Measurements from ENCODE around the gene NDUFAF8. TPM values are rescaled to one million over a fixed set of nuclear protein-coding genes. Genes with fewer than 3 reads are reported as not detected.

NDUFAF8 gene
- total and polyA plus RNA-seq, 9 donors, result 36.3 to 69.7 (median 53.4) TPM

DNA sequence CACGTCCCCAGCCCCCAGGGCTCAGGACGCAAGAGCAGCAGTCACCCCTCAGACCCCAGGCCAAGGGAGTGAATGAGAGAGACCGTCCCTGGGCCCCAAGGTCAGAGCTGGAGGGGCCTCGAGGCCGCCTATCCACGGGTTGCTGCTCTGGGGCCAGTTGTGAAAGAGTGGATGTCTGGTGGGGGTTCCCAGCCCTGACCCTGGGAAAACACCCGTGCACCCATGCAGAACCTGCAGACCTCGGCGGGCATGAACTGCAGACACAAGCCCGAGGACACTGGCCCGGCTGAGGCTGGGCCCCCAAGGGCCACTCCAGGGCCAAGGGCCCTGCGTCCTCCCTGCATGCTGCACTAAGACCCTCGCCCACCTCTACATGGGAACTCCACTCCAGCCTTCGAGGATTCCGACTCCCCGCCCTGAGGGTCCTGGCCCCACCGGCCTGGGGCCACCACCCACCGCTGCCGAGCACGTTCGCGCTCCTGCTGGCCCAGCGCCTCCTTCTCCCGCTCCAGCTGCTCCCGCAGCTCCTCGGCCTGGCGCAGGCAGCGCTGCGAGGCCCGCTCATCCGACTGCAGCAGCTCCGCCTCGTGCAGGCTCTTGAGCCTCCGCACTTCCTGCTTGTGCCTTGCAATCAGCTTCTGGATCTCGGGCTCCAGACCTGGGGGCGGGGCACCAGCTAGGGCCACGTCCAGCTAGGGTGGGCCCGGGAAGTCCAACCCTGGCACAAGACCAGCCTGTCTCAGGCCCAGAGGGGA is 45.5 kb upstream of the NDUFAF8 start:
- no peak overlapping the region for H3K4me3 ChIP-seq (ENCODE audit: low read length)
- DNase-seq, result peak; percentile 69
- peaks cover 64% of the 10 kb centered on the region for H3K36me3 ChIP-seq (ENCODE audit: control insufficient read depth, insufficient read depth, low read length)
- H3K9me3 ChIP-seq (replicated peaks; ENCODE audit: control insufficient read depth, low read depth, low read length), result no peaks in the 10 kb centered on the region
- H3K4me1 ChIP-seq (ENCODE audit: control insufficient read depth, insufficient read depth, low read length), result peaks cover 26% of the 10 kb centered on the region
- WGBS (ENCODE audit: insufficient coverage), result 63% methylated on average over 35 of the region's 38 CpGs
- H3K27me3 ChIP-seq (ENCODE audit: control insufficient read depth, insufficient read depth, low read length), result no peaks in the 10 kb centered on the region
- H3K27ac ChIP-seq (ENCODE audit: low read length), result no peak overlapping the region

DNA sequence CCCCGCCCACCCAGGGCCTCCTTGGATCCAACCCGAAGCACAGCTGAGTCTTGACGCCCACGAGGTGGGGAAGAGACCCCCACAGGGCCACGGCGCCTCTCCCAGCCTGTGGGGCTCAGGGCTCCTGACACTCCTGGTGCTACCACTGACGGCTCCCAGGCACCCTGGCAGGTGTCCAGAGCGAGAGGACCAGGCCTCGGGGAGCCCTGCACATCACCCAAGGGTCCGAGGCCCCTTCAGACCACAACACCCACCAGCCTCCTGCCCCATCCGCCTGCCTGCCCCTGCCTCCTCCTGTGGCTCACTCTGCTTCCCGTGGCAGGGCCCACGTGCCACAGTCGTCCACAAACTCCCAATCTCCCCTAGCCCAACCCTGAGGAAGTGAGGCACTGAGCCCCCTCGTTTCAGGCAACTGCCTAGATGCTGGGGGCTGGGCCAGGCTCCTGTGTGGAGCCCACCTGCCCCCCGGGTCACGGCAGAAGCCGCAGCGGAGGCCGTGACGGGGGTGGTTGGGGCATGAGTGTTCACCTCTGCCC is 44.8 kb upstream of the NDUFAF8 start:
- Histone ChIP-seq H3K4me3 (ENCODE audit: low read length) (no peak overlapping the region), H3K27ac (ENCODE audit: low read length) (no peak overlapping the region), H3K9me3 (replicated peaks; ENCODE audit: control insufficient read depth, low read depth, low read length) (no peaks in the 10 kb centered on the region), H3K27me3 (ENCODE audit: control insufficient read depth, insufficient read depth, low read length) (no peaks in the 10 kb centered on the region), H3K4me1 (ENCODE audit: control insufficient read depth, insufficient read depth, low read length) (peaks cover 32% of the 10 kb centered on the region), H3K36me3 (ENCODE audit: control insufficient read depth, insufficient read depth, low read length) (peaks cover 63% of the 10 kb centered on the region)
- DNase-seq, result no peak
- 86% methylated on average over 18 of the region's 21 CpGs for WGBS (ENCODE audit: insufficient coverage)

DNA sequence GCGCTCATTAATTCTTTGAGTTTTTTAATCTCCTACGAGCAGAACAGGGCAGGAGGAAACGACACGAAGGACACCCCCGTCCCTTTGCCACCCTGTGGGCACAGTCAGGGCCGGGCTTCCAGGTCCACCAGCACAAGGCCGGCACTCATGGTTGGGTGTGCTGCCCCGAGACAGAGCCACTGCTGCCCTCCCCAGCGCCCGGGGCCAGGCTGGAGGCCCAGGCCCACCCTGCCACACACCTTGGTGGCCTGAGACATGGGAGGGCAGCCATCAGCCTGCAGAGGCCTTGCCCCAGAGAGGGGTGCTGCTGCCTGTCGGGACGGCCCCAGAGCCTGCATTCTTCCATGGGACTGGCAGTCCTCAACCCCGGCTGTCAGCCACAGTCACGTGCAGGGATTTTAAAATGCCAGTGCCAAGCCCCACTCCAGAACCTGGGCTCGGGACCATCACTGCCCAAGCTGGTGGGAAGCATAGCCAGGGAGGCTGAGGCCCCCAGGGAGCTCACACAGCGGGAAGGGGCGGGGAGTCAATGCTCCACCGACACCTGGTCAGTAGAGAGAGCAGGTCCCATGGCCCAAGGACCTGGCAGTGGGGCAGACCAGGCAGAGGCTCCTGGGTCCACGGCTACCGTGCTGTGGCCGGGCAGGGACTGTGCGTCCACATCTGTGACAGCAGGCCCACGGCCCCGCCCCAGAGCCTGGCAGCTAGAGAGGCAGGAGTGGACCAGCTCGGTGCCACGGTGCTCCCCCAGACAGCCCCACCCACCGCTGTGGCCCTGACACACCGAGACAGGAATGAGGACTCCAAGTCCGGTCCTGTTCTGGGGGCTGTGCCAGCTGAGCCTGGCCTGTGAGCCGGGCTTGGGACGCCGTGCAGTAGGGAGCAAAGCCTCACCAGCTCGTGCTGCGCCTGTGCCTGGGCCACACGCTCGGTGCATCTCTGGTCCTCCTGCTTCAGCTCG is 43.9 kb upstream of the NDUFAF8 start:
- Histone ChIP-seq H3K36me3 (ENCODE audit: control insufficient read depth, insufficient read depth, low read length) (peaks cover 57% of the 10 kb centered on the region), H3K9me3 (replicated peaks; ENCODE audit: control insufficient read depth, low read depth, low read length) (no peaks in the 10 kb centered on the region), H3K4me1 (ENCODE audit: control insufficient read depth, insufficient read depth, low read length) (peaks cover 32% of the 10 kb centered on the region), H3K4me3 (ENCODE audit: low read length) (no peak overlapping the region), H3K27ac (ENCODE audit: low read length) (no peak overlapping the region), H3K27me3 (ENCODE audit: control insufficient read depth, insufficient read depth, low read length) (no peaks in the 10 kb centered on the region)
- whole genome bisulfite sequencing (ENCODE audit: insufficient coverage), result 87% methylated on average over 34 of the region's 37 CpGs
- DNase-seq, result no peak

DNA sequence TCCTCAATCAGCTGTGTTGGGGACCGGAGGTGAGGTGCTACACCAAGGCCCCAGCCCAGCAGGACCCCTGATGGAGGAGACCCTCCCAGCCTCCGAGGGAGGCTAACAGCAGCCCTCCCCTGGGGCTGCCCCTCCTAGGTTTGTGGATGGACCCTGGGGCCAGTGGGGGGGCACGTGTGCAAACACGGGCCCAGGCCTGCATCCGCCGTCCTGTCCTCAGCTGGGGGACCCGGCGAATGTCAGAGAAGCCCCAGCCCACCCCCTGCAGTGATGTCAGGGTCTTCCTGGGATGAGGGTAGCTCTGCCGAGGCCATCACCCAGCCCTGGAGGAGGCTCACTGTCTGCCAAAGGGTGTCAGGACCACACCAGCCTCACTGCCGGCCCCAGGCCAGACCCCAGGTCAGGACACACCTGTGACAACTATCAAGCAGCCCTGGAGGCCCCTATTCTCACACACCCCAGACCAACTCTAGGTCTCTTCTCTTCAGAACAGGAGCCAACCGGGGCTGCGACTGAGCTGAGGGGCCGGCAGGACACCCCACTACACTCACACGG is 43.1 kb upstream of the NDUFAF8 start:
- Histone ChIP-seq H3K9me3 (replicated peaks; ENCODE audit: control insufficient read depth, low read depth, low read length) (no peaks in the 10 kb centered on the region), H3K27me3 (ENCODE audit: control insufficient read depth, insufficient read depth, low read length) (no peaks in the 10 kb centered on the region), H3K4me1 (ENCODE audit: control insufficient read depth, insufficient read depth, low read length) (peaks cover 35% of the 10 kb centered on the region), H3K27ac (ENCODE audit: low read length) (no peak overlapping the region), H3K36me3 (ENCODE audit: control insufficient read depth, insufficient read depth, low read length) (peaks cover 52% of the 10 kb centered on the region), H3K4me3 (ENCODE audit: low read length) (no peak overlapping the region)
- DNase-seq, result no peak
- WGBS (ENCODE audit: insufficient coverage), result 89% methylated on average over 8 of the region's 14 CpGs

DNA sequence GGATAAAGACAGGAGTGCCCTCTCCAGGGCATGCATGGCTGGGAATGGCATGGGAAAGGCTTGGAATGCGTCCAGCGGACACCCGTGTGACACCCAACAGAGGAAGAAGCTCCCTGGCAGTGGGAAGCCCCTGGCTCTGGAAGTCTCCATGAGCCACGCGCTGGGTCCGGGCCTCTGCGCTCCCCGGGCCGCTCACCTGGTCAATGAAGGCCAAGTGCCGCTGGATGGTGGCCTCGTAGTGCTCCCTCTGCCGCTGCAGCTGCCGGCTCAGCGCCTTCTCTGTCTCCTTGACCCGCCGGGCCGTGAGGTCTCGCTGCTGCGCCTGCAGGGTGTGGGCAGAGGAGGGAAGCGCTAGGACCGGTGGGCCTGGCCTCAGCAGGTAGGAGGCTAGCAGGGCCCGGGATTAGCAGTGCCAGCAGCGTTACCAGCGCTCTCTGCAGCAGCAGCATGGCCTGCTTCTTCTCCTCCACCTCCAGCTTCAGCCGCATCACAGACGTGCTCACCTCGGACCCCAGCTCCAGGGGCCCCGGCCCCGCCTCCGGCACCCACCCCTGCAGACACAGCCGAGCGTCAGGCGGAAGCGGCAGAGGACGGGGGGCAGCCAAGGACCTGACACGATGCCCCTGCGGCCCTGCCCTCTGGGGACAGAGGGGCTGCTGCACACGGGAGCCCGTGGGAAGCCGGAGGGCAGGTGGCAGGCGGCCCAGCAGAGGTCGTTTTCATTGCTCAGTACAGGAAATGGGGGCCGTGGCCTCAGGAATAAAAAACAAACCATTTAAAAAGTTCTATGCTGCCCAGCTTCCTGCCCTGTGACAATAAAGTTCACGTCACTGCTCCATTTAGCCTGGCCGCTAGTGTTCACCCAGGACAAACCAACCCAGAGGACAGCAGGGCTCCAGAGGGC is 42.4 kb upstream of the NDUFAF8 start:
- peaks cover 48% of the 10 kb centered on the region for H3K36me3 ChIP-seq (ENCODE audit: control insufficient read depth, insufficient read depth, low read length)
- no peaks in the 10 kb centered on the region for H3K9me3 ChIP-seq (replicated peaks; ENCODE audit: control insufficient read depth, low read depth, low read length)
- WGBS (ENCODE audit: insufficient coverage), result 86% methylated on average over 37 of the region's 45 CpGs
- DNase-seq, result no peak
- H3K27ac ChIP-seq (ENCODE audit: low read length), result no peak overlapping the region
- no peaks in the 10 kb centered on the region for H3K27me3 ChIP-seq (ENCODE audit: control insufficient read depth, insufficient read depth, low read length)
- H3K4me3 ChIP-seq (ENCODE audit: low read length), result no peak overlapping the region
- H3K4me1 ChIP-seq (ENCODE audit: control insufficient read depth, insufficient read depth, low read length), result peaks cover 35% of the 10 kb centered on the region

DNA sequence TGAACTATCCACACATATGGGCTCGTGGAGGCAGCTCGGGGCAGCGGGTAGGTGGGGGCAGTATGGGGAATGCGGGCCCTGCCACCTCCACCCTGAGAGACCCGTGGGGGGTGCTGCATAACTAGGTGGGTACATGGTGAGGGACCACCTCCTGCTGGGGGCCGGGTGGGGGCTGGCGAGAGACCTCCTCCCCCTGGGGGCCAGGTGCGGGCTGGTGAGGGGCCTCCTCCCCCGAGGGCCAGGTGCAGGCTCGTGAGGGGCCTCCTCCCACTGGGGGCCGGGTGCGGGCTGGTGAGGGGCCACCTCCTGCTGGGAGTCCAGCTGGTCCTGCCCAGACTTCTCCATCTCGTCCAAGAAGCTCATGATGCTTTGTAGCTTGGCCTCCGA is 41.7 kb upstream of the NDUFAF8 start:
- WGBS (ENCODE audit: insufficient coverage), result 67% methylated on average over 12 of the region's 14 CpGs
- no peak overlapping the region for H3K27ac ChIP-seq (ENCODE audit: low read length)
- DNase-seq, result no peak
- no peaks in the 10 kb centered on the region for H3K9me3 ChIP-seq (replicated peaks; ENCODE audit: control insufficient read depth, low read depth, low read length)
- peaks cover 35% of the 10 kb centered on the region for H3K4me1 ChIP-seq (ENCODE audit: control insufficient read depth, insufficient read depth, low read length)
- H3K4me3 ChIP-seq (ENCODE audit: low read length), result no peak overlapping the region
- H3K36me3 ChIP-seq (ENCODE audit: control insufficient read depth, insufficient read depth, low read length), result peaks cover 46% of the 10 kb centered on the region
- no peaks in the 10 kb centered on the region for H3K27me3 ChIP-seq (ENCODE audit: control insufficient read depth, insufficient read depth, low read length)

DNA sequence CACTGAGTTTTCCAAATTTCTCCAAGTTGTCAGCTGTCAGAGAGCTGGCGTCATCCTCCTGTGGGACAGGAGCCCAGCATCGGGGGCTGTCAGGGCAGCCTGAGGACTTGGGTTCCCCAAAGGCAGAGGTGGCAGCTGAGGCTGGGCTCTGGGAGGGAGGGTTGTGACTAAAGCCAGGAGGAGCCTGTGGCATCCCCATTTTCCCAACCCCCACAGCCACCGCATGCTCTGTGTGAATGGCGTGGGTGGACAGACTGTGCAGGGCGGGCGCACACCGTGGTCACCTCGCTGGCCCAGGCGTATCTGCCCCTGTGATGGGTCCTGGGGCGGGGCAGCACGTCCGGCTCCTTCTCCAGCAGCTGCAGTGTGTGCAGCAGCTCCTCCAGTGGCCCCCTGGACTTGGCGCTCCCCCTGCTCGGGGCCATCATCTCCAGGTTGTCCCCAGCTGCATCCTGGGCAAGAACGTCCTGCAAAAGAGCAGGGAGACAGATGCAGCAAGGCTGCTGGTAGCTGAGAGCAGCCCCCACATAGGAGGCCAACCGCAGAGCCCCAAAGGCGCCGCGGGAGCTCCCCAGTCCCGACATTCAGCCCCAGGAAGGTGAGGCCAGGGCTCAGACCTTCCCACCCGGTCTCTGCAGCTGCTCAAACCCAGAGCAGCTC is 41.2 kb upstream of the NDUFAF8 start:
- Histone ChIP-seq H3K9me3 (replicated peaks; ENCODE audit: control insufficient read depth, low read depth, low read length) (no peaks in the 10 kb centered on the region), H3K4me3 (ENCODE audit: low read length) (no peak overlapping the region), H3K4me1 (ENCODE audit: control insufficient read depth, insufficient read depth, low read length) (peaks cover 35% of the 10 kb centered on the region), H3K27ac (ENCODE audit: low read length) (no peak overlapping the region), H3K36me3 (ENCODE audit: control insufficient read depth, insufficient read depth, low read length) (peaks cover 47% of the 10 kb centered on the region), H3K27me3 (ENCODE audit: control insufficient read depth, insufficient read depth, low read length) (no peaks in the 10 kb centered on the region)
- DNase-seq, result no peak
- WGBS (ENCODE audit: insufficient coverage), result 78% methylated on average over 14 of the region's 21 CpGs

DNA sequence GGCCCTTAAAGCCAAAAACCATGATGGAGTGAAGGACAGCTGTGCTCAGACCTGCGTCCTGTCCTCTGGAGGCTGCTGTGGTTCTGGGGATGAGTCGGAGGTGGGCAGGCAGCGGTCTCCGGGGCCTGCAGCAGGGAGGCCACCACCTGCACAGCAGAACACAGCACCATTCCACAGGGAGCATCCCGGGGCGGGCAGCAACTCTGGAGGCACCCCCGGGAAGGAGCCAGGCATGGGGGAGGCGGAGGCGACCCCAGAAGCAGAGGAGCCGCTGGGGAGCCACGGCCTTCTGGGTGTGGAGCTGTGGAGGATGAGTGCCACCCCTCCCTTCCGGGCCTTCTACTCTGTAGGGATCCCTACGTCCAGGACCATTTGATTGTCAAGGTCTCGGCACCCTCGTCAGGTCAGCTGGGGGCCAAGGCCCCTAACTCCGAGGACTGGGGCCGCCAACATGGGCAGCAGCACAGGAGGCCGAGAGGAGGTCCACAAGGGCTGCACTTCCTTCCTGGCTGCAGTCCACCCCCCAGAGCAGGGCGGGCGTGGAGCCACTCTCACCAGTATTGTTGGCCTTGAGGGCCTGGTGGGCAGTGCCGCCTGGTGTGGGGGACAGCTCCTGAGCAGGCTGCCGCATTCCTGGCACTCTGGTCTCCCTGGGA is 40.2 kb upstream of the NDUFAF8 start:
- peaks cover 49% of the 10 kb centered on the region for H3K36me3 ChIP-seq (ENCODE audit: control insufficient read depth, insufficient read depth, low read length)
- no peak overlapping the region for H3K4me3 ChIP-seq (ENCODE audit: low read length)
- 77% methylated on average over 14 of the region's 22 CpGs for WGBS (ENCODE audit: insufficient coverage)

DNA sequence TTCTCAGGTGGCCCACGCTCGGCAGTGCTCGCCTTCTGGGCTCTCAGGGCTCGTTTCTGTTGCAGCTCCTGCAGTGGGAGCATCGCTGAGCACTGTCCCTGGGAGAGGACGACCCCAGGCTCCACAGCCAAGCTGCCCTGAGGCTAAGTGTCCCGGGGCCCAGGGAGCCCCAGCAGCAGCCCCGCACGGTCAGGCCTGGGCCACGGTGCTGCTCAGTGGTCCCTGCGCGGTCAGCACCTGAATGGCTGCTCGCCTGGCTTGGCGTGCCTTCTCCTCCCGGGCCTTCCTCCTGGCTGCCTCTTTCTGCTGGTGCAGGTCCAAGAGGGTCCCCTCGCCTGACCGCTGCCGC is 39.7 kb upstream of the NDUFAF8 start:
- no peaks in the 10 kb centered on the region for H3K9me3 ChIP-seq (replicated peaks; ENCODE audit: control insufficient read depth, low read depth, low read length)
- WGBS (ENCODE audit: insufficient coverage), result 79% methylated on average over 18 of the region's 18 CpGs
- H3K4me1 ChIP-seq (ENCODE audit: control insufficient read depth, insufficient read depth, low read length), result peaks cover 25% of the 10 kb centered on the region
- H3K27ac ChIP-seq (ENCODE audit: low read length), result no peak overlapping the region
- no peaks in the 10 kb centered on the region for H3K27me3 ChIP-seq (ENCODE audit: control insufficient read depth, insufficient read depth, low read length)
- H3K36me3 ChIP-seq (ENCODE audit: control insufficient read depth, insufficient read depth, low read length), result peaks cover 48% of the 10 kb centered on the region
- DNase-seq, result no peak
- H3K4me3 ChIP-seq (ENCODE audit: low read length), result no peak overlapping the region

More for the DNA sequence above, 40.2 kb upstream of the NDUFAF8 start:
- no peak for DNase-seq
- Histone ChIP-seq H3K4me1 (ENCODE audit: control insufficient read depth, insufficient read depth, low read length) (peaks cover 29% of the 10 kb centered on the region), H3K9me3 (replicated peaks; ENCODE audit: control insufficient read depth, low read depth, low read length) (no peaks in the 10 kb centered on the region), H3K27me3 (ENCODE audit: control insufficient read depth, insufficient read depth, low read length) (no peaks in the 10 kb centered on the region), H3K27ac (ENCODE audit: low read length) (no peak overlapping the region)
